Hepatocyte (in vitro differentiated cells): ENCODE data around the gene ZDHHC12. TPM values are rescaled to one million over a fixed set of nuclear protein-coding genes. Genes with fewer than 3 reads are reported as not detected.

Experiments
- DNase-seq: peaks from one replicate; pipeline ENCODE4 v3.0.0-alpha.2; 2016; ENCODE audit warnings: low spot score
- H2AFZ ChIP-seq: fragments of 200-600 bp; sonication (generic); 2 replicates; pipeline ENCODE4 v1.6.0; 2016; ENCODE audit warnings: antibody characterized with exemption, mild to moderate bottlenecking
- H3K27ac ChIP-seq: fragments of 200-600 bp; sonication (generic); 2 replicates; pipeline ENCODE4 v1.5.1; 2016; ENCODE audit warnings: mild to moderate bottlenecking
- H3K27me3 ChIP-seq: fragments of 200-600 bp; sonication (generic); 2 replicates; pipeline ENCODE4 v1.6.1; 2016
- H3K36me3 ChIP-seq: fragments of 200-600 bp; sonication (generic); replicated peaks from 2 replicates; pipeline ENCODE4 v1.5.1; 2016; ENCODE audit warnings: low read depth; ENCODE audit not compliant: insufficient read depth
- H3K4me1 ChIP-seq: fragments of 200-600 bp; sonication (generic); 2 replicates; pipeline ENCODE4 v1.5.1; 2016; ENCODE audit warnings: mild to moderate bottlenecking, moderate library complexity; ENCODE audit not compliant: insufficient read depth
- H3K4me2 ChIP-seq: fragments of 200-600 bp; sonication (generic); 2 replicates; pipeline ENCODE4 v1.6.0; 2016
- H3K4me3 ChIP-seq: fragments of 200-600 bp; sonication (generic); 2 replicates; pipeline ENCODE4 v1.5.1; 2016; ENCODE audit warnings: mild to moderate bottlenecking
- H3K79me2 ChIP-seq: fragments of 200-600 bp; sonication (generic); 2 replicates; pipeline ENCODE4 v1.6.0; 2017; ENCODE audit warnings: mild to moderate bottlenecking
- H3K9me2 ChIP-seq: fragments of 200-600 bp; sonication (generic); replicated peaks from 2 replicates; pipeline ENCODE4 v1.6.0; 2017; ENCODE audit warnings: mild to moderate bottlenecking; ENCODE audit not compliant: insufficient read depth
- H3K9me3 ChIP-seq: fragments of 200-600 bp; sonication (generic); 2 replicates; pipeline ENCODE4 v1.5.1; 2016; ENCODE audit warnings: low read depth, mild to moderate bottlenecking
- H4K20me1 ChIP-seq: fragments of 200-600 bp; sonication (generic); 2 replicates; pipeline ENCODE4 v1.6.0; 2016; ENCODE audit warnings: mild to moderate bottlenecking; ENCODE audit not compliant: insufficient read depth, poor library complexity, severe bottlenecking
- EZH2 ChIP-seq: fragments of 200-600 bp; sonication (generic); IDR thresholded peaks from 2 replicates; pipeline ENCODE4 v1.6.1; 2016; ENCODE audit warnings: antibody characterized with exemption, mild to moderate bottlenecking, borderline replicate concordance
- EZH2phosphoT487 ChIP-seq: fragments of 200-600 bp; sonication (generic); IDR thresholded peaks from one replicate; pipeline ENCODE4 v1.6.1; 2018; ENCODE audit warnings: antibody characterized with exemption, mild to moderate bottlenecking, low read depth, moderate library complexity; ENCODE audit not compliant: unreplicated experiment, severe bottlenecking
- WGBS: methylation state at CpG from one replicate; pipeline ENCODE4 v1.1.6; 2016; ENCODE audit warnings: low lambda C conversion rate; ENCODE audit errors: missing lambda C conversion rate; 5-methylcytosine and 5-hydroxymethylcytosine counted together
- polyA plus RNA-seq: library from polyadenylated mRNA; unstranded; fragments of >200 nt; fragmentation: Nextera tagmentation; extraction: Ambion mirVana; gene quantifications from 2 replicates; pipeline ENCODE4 v1.2.1, GENCODE V29; 2016
- total RNA-seq: library from RNA; depleted of rRNA; stranded (reverse); fragments of >200 nt; gene quantifications from 2 replicates; pipeline ENCODE4 v1.2.3, GENCODE V29; 2014
- TF ChIP-seq, protein P1 (sequence below): fragments of 200-600 bp; sonication (generic); IDR thresholded peaks from 2 replicates; pipeline ENCODE4 v1.5.1; 2016; ENCODE audit warnings: antibody characterized with exemption, mild to moderate bottlenecking; ENCODE audit not compliant: poor library complexity

Gene ZDHHC12
- total and polyA plus RNA-seq, 2 experiments from 2014 or later: 26.2 to 76.3 TPM

DNA sequence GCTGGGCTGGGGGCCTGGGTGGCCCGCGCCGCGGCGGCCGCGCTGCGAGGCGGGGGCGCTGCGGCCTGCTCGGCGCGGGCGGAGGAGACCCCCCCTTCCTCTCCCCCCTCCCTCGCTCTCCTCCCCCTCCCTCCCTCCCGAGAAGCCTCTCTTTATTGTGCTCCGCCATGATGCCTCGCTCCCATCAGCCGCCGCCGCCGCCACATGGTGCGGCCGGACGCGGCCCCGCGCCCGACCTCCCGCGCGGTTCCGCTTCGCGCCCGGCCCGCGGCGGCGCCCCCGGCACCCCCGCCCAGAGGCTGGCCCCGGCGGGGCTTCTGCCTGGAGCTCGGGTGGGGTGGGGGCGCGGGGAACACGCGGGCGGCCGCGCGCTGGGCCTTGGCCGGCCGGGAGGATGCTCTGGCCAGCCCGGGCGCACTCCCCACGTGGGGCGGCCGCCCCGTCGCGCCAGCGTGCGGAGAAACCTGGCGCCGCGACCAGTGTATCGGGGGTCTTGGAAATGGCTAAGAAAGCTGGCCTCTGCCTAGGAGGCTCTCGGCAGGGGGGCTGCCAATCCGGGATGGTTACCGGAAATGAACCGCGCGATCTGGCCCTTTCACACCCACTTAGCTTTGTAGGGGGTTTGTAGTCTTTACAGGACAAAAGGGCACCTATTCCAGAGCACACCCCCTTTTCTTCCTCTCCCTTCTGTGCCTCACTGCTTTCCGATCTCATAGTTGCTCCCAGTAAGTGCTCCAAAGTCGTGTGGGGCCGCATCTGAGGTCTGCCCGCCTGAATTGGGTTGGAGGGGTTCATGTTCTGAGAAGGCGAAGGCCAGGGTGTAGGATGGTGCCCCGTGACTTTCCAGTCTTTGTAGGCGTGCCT, 33.9 kb downstream of the ZDHHC12 start:
- H3K9me3 ChIP-seq: no peaks in the 10 kb centered on the region
- H3K4me2 ChIP-seq: peak overlapping the region; percentile 81
- TF ChIP-seq EZH2phosphoT487 (no peak), EZH2 (no peak)
- TF ChIP-seq, protein P1, sequence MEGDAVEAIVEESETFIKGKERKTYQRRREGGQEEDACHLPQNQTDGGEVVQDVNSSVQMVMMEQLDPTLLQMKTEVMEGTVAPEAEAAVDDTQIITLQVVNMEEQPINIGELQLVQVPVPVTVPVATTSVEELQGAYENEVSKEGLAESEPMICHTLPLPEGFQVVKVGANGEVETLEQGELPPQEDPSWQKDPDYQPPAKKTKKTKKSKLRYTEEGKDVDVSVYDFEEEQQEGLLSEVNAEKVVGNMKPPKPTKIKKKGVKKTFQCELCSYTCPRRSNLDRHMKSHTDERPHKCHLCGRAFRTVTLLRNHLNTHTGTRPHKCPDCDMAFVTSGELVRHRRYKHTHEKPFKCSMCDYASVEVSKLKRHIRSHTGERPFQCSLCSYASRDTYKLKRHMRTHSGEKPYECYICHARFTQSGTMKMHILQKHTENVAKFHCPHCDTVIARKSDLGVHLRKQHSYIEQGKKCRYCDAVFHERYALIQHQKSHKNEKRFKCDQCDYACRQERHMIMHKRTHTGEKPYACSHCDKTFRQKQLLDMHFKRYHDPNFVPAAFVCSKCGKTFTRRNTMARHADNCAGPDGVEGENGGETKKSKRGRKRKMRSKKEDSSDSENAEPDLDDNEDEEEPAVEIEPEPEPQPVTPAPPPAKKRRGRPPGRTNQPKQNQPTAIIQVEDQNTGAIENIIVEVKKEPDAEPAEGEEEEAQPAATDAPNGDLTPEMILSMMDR: no peak
- 1% methylated on average over 40 of the region's 83 CpGs for WGBS
- peaks cover 75% of the 10 kb centered on the region for H3K79me2 ChIP-seq
- DNase-seq: peak; percentile 80
- H3K27ac ChIP-seq: peak overlapping the region; percentile 71
- peaks cover 36% of the 10 kb centered on the region for H3K4me1 ChIP-seq
- no peaks in the 10 kb centered on the region for H3K27me3 ChIP-seq
- H3K4me3 ChIP-seq: peak overlapping the region; percentile 73
- peaks cover 38% of the 10 kb centered on the region for H4K20me1 ChIP-seq
- no peaks in the 10 kb centered on the region for H3K9me2 ChIP-seq
- H3K36me3 ChIP-seq: peaks cover 13% of the 10 kb centered on the region
- H2AFZ ChIP-seq: no peak overlapping the region

DNA sequence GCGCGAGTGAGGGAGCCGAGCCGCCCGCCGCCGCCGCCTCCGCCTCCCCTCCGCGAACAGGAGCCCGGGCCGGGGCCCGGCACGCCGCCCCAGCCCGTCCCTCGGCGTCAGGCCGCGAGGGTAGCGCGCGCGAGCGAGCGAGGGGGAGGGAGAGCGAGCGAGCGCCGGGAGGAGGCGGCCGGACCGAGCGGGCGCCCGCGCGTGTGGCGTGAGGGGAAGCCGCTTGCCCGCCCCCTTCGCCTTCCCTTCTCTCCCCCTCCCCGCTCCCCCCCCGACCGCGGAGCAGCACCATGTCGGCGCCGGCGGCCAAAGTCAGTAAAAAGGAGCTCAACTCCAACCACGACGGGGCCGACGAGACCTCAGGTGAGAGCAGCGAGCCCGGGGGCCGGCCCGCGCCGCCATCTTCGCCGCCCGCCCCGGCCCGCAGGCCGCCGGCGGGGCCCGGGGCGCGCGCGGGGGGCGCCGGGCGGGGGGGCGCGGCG, 34.6 kb downstream of the ZDHHC12 start:
- TF ChIP-seq, protein P1: no peak
- TF ChIP-seq EZH2: no peak
- Histone ChIP-seq H3K27ac (peak overlapping the region; percentile 99), H3K9me3 (no peaks in the 10 kb centered on the region), H4K20me1 (peaks cover 38% of the 10 kb centered on the region), H3K4me1 (peaks cover 43% of the 10 kb centered on the region), H3K27me3 (no peaks in the 10 kb centered on the region), H3K4me2 (peak overlapping the region; percentile 36), H2AFZ (no peak overlapping the region), H3K79me2 (peaks cover 75% of the 10 kb centered on the region), H3K9me2 (no peaks in the 10 kb centered on the region), H3K4me3 (peak overlapping the region; percentile 85), H3K36me3 (peaks cover 12% of the 10 kb centered on the region)
- 0% methylated on average over 14 of the region's 80 CpGs for WGBS
- no peak for DNase-seq

DNA sequence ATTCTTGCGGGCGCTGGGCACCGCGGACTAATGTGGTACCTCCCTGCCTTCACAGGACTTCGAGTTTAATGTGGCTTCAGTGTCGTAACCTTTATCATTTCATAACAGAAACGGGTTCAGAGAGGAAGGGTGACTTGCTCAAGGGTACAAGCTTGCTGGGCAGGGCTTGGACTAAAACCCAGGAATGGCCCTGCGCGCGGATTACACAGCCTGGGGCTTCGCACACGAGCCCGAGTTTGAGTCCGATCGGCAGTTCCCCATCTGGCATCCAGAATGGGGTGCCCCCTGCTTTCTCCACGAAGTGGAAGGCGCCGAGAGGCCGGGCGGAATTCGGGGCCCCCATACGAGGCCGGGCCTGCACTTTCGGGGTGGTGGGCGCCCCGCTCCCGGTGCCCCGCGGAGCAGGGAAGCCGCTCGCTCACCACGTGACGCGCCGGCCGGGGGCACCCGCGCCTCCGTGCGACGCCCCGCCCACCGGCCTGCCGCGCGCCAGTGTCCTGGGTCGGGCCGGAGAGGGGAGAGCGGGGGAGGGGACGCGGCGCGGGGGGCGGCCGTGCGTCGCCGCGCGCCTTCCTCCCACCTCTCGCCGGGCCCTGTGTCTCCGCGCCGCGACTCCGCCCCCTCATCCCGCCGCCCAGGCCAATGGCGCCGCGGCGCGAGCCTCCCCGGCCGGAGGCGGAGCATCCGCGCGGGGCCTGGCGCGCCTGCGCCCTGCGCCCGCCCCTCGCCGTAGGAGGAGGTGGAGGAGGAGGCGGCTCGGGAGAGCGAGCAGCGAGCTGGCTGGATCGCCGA, 35.2 kb downstream of the ZDHHC12 start, which contains the start of gene SET:
Gene SET, plus strand, starts transcription at position 722 of the 792 bp plus-strand sequence. CDS start 361 bp downstream, outside the sequence.
- peak within 1 kb of the TSS; percentile 85 for H3K4me3 ChIP-seq
- 6% methylated on average over 54 of the region's 93 CpGs for WGBS
- H4K20me1 ChIP-seq: peaks cover 37% of the 10 kb centered on the region
- H2AFZ ChIP-seq: peak within 1 kb of the TSS; percentile 86
- no peaks in the 10 kb centered on the region for H3K27me3 ChIP-seq
- H3K36me3 ChIP-seq: peaks cover 6% of the 10 kb centered on the region
- H3K79me2 ChIP-seq: peaks cover 74% of the 10 kb centered on the region
- TF ChIP-seq EZH2 (no peak), EZH2phosphoT487 (no peak)
- TF ChIP-seq, protein P1: no peak
- peaks cover 43% of the 10 kb centered on the region for H3K4me1 ChIP-seq
- no peaks in the 10 kb centered on the region for H3K9me3 ChIP-seq
- H3K27ac ChIP-seq: peak within 1 kb of the TSS; percentile 99
- peak; percentile 98 for DNase-seq
- peak within 1 kb of the TSS; percentile 86 for H3K4me2 ChIP-seq
- no peaks in the 10 kb centered on the region for H3K9me2 ChIP-seq
